CD4-positive, alpha-beta T cell treated with Interleukin-1 beta for 1 hour (primary cell): ENCODE data around the gene PTPRN2.

Experiments
- DNase-seq, 2 donors: peaks; one replicate each; pipeline ENCODE4 v3.0.0-alpha.2; 2020 to 2022

The PTPRN2 gene

GRCh38 chr7:157811946-157812345, 775.7 kb downstream of the PTPRN2 start:
- DNase-seq: no peak

- DNase-seq: no peak
Measured at GRCh38 chr7:157809863-157810851, 777.5 kb downstream of the PTPRN2 start.

- DNase-seq: no peak
Measured at GRCh38 chr7:157809154-157809862, 778.3 kb downstream of the PTPRN2 start.

GRCh38 chr7:157808042-157808441, 779.6 kb downstream of the PTPRN2 start:
- DNase-seq: no peak

- no peak for DNase-seq
Measured at GRCh38 chr7:157807510-157807909, 780.1 kb downstream of the PTPRN2 start.

GRCh38 chr7:157806711-157807110, 780.9 kb downstream of the PTPRN2 start:
- no peak for DNase-seq

- no peak for DNase-seq
Measured at GRCh38 chr7:157805713-157806112, 781.9 kb downstream of the PTPRN2 start.

- no peak for DNase-seq
Measured at GRCh38 chr7:157803906-157804305, 783.7 kb downstream of the PTPRN2 start.

- DNase-seq: no peak
Measured at GRCh38 chr7:157801971-157802675, 785.5 kb downstream of the PTPRN2 start.

- DNase-seq: no peak
Measured at GRCh38 chr7:157801113-157801512, 786.5 kb downstream of the PTPRN2 start.

- DNase-seq: no peak
Measured at GRCh38 chr7:157800281-157800680, 787.3 kb downstream of the PTPRN2 start.

GRCh38 chr7:157799076-157799685, 788.4 kb downstream of the PTPRN2 start:
- no peak for DNase-seq

GRCh38 chr7:157797361-157797760, 790.3 kb downstream of the PTPRN2 start:
- no peak for DNase-seq

- no peak for DNase-seq
Measured at GRCh38 chr7:157796846-157797245, 790.8 kb downstream of the PTPRN2 start.

- no peak for DNase-seq
Measured at GRCh38 chr7:157795643-157796042, 792.0 kb downstream of the PTPRN2 start.

- DNase-seq: no peak
Measured at GRCh38 chr7:157795199-157795598, 792.4 kb downstream of the PTPRN2 start.

GRCh38 chr7:157794746-157795065, 792.9 kb downstream of the PTPRN2 start:
- DNase-seq: no peak

- no peak for DNase-seq
Measured at GRCh38 chr7:157793973-157794745, 793.5 kb downstream of the PTPRN2 start.

- no peak for DNase-seq
Measured at GRCh38 chr7:157793087-157793353, 794.6 kb downstream of the PTPRN2 start.

GRCh38 chr7:157792241-157793086, 795.2 kb downstream of the PTPRN2 start:
- DNase-seq: no peak

- no peak for DNase-seq
Measured at GRCh38 chr7:157791666-157792065, 796.0 kb downstream of the PTPRN2 start.

- no peak for DNase-seq
Measured at GRCh38 chr7:157791261-157791660, 796.4 kb downstream of the PTPRN2 start.
